RWPE2 (cell line): ENCODE data around the gene PDE4D.

Experiments used
- ATAC-seq: fragments of 200-7000 bp; cut with Tn5 transposase; 3 replicates; pipeline ENCODE4 v1.9.1; 2021; ENCODE audit warnings: low read depth
- DNase-seq: peaks from one replicate; pipeline ENCODE4 v3.0.0-alpha.2; 2020; ENCODE audit warnings: low spot score
- H3K27ac ChIP-seq: fragments of 450-650 bp; 2 replicates; pipeline ENCODE4 v1.5.1; 2017; ENCODE audit warnings: mild to moderate bottlenecking; ENCODE audit not compliant: poor library complexity, severe bottlenecking
- H3K27me3 ChIP-seq: fragments of 250-450 bp; sonication (Bioruptor Pico); 2 replicates; pipeline ENCODE4 v1.5.1; 2021; ENCODE audit warnings: mild to moderate bottlenecking, moderate library complexity; ENCODE audit not compliant: insufficient read depth, poor library complexity, severe bottlenecking
- H3K36me3 ChIP-seq: fragments of 250-450 bp; sonication (Bioruptor Pico); 2 replicates; pipeline ENCODE4 v1.5.1; 2020; ENCODE audit warnings: low read depth, mild to moderate bottlenecking, moderate library complexity
- H3K4me1 ChIP-seq: fragments of 250-450 bp; sonication (Bioruptor Pico); 2 replicates; pipeline ENCODE4 v1.5.1; 2021; ENCODE audit warnings: mild to moderate bottlenecking, moderate library complexity; ENCODE audit not compliant: insufficient read depth, poor library complexity, severe bottlenecking
- H3K4me3 ChIP-seq: fragments of 250-450 bp; sonication (Bioruptor Pico); 2 replicates; pipeline ENCODE4 v1.5.1; 2021; ENCODE audit warnings: mild to moderate bottlenecking, moderate library complexity; ENCODE audit not compliant: severe bottlenecking
- H3K9me3 ChIP-seq: fragments of 250-450 bp; sonication (Bioruptor Pico); 2 replicates; pipeline ENCODE4 v1.5.1; 2021; ENCODE audit warnings: mild to moderate bottlenecking, moderate library complexity; ENCODE audit not compliant: severe bottlenecking
- TF ChIP-seq, protein P1 (sequence below): fragments of 450-650 bp; IDR thresholded peaks from one replicate; pipeline ENCODE4 v1.5.1; 2017; ENCODE audit warnings: mild to moderate bottlenecking, moderate library complexity; ENCODE audit not compliant: poor library complexity, severe bottlenecking

The PDE4D gene

GRCh38 chr5:59548807-59549357 is 344.6 kb downstream of the PDE4D start:
- Histone ChIP-seq H3K27me3 (no peaks in the 10 kb centered on the region), H3K4me1 (peaks cover 21% of the 10 kb centered on the region), H3K36me3 (no peaks in the 10 kb centered on the region), H3K4me3 (no peak overlapping the region), H3K27ac (peak overlapping the region; percentile 59), H3K9me3 (no peaks in the 10 kb centered on the region)
- TF ChIP-seq, protein P1, sequence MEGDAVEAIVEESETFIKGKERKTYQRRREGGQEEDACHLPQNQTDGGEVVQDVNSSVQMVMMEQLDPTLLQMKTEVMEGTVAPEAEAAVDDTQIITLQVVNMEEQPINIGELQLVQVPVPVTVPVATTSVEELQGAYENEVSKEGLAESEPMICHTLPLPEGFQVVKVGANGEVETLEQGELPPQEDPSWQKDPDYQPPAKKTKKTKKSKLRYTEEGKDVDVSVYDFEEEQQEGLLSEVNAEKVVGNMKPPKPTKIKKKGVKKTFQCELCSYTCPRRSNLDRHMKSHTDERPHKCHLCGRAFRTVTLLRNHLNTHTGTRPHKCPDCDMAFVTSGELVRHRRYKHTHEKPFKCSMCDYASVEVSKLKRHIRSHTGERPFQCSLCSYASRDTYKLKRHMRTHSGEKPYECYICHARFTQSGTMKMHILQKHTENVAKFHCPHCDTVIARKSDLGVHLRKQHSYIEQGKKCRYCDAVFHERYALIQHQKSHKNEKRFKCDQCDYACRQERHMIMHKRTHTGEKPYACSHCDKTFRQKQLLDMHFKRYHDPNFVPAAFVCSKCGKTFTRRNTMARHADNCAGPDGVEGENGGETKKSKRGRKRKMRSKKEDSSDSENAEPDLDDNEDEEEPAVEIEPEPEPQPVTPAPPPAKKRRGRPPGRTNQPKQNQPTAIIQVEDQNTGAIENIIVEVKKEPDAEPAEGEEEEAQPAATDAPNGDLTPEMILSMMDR, result no peak
- DNase-seq, result no peak
- ATAC-seq, result peak; percentile 96

- Histone ChIP-seq H3K4me3 (no peak overlapping the region), H3K9me3 (no peaks in the 10 kb centered on the region), H3K4me1 (peaks cover 21% of the 10 kb centered on the region), H3K36me3 (no peaks in the 10 kb centered on the region), H3K27ac (peak overlapping the region; percentile 59), H3K27me3 (no peaks in the 10 kb centered on the region)
- TF ChIP-seq, protein P1, result no peak
- ATAC-seq, result no peak
- no peak for DNase-seq
Observed at GRCh38 chr5:59547731-59548130, 345.8 kb downstream of the PDE4D start.

- Histone ChIP-seq H3K27ac (no peak overlapping the region), H3K4me1 (peaks cover 18% of the 10 kb centered on the region), H3K4me3 (no peak overlapping the region), H3K9me3 (no peaks in the 10 kb centered on the region), H3K27me3 (no peaks in the 10 kb centered on the region), H3K36me3 (no peaks in the 10 kb centered on the region)
- DNase-seq (no peak), ATAC-seq (no peak)
- TF ChIP-seq, protein P1, result no peak
Observed at GRCh38 chr5:59544573-59544972, 349.0 kb downstream of the PDE4D start.

DNA sequence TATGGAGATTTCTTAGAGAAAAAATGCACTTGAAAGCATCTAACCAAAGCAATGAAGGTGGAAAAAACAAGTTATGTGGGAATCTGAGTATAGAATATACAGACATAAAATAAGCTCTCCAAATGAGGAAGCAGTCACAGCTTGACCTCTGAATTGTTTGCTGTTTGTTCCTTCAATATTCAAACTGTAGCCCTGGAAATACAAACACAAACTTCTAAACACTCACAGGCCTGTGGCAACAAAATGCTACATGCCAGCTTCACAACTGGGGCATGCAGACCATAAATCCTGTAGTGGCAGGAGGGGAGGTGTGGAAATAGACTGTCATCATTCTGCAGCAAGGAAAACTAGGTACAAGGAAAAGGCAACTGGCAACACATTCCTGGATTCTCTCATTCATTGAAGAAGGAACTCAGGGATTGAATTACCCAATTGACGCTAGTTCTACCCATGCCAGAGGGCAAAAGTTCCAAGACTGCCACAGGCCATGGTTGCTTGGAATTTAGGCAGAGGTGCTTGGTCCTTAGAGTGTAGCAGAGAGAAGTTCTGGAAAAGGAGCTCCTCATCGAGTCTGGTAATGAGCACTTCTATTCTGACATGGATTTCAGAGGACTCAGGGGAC is 349.6 kb downstream of the PDE4D start:
- DNase-seq, result no peak
- H3K36me3 ChIP-seq, result no peaks in the 10 kb centered on the region
- H3K27me3 ChIP-seq, result no peaks in the 10 kb centered on the region
- no peak overlapping the region for H3K4me3 ChIP-seq
- TF ChIP-seq, protein P1, result no peak
- no peaks in the 10 kb centered on the region for H3K9me3 ChIP-seq
- no peak for ATAC-seq
- peaks cover 12% of the 10 kb centered on the region for H3K4me1 ChIP-seq
- no peak overlapping the region for H3K27ac ChIP-seq
